Parathyroid adenoma (tissue), 2 donors: ENCODE results near the gene C1QTNF8.

Experiments used
- H2AFZ ChIP-seq: fragments of 300-600 bp; sonication (generic); one replicate; pipeline ENCODE4 v1.7.0; 2017; ENCODE audit warnings: antibody characterized with exemption, mild to moderate bottlenecking
- H3K27ac ChIP-seq: fragments of 300-600 bp; sonication (generic); one replicate; pipeline ENCODE4 v1.7.0; 2017
- H3K27me3 ChIP-seq: fragments of 300-600 bp; sonication (generic); one replicate; pipeline ENCODE4 v1.7.0; 2017; ENCODE audit warnings: low read length; ENCODE audit not compliant: control insufficient read depth, insufficient read depth
- H3K36me3 ChIP-seq: fragments of 300-600 bp; sonication (generic); one replicate; pipeline ENCODE4 v1.7.0; 2017; ENCODE audit warnings: low read length; ENCODE audit not compliant: control insufficient read depth, insufficient read depth
- H3K4me1 ChIP-seq: fragments of 300-600 bp; sonication (generic); one replicate; pipeline ENCODE4 v1.7.0; 2017; ENCODE audit warnings: control low read depth
- H3K4me2 ChIP-seq: fragments of 300-600 bp; sonication (generic); one replicate; pipeline ENCODE4 v1.7.0; 2017; ENCODE audit warnings: low read length
- H3K4me3 ChIP-seq: fragments of 300-600 bp; sonication (generic); one replicate; pipeline ENCODE4 v1.7.0; 2017; ENCODE audit warnings: low read depth, low read length
- H3K79me2 ChIP-seq: fragments of 300-600 bp; sonication (generic); one replicate; pipeline ENCODE4 v1.7.0; 2017; ENCODE audit warnings: control low read depth
- H3K9ac ChIP-seq: fragments of 300-600 bp; sonication (generic); one replicate; pipeline ENCODE4 v1.7.0; 2017; ENCODE audit warnings: mild to moderate bottlenecking
- H3K9me3 ChIP-seq: fragments of 300-600 bp; sonication (generic); one replicate; pipeline ENCODE4 v1.7.0; 2017; ENCODE audit warnings: low read length; ENCODE audit not compliant: control insufficient read depth
- CTCF ChIP-seq: fragments of 300-600 bp; sonication (generic); IDR thresholded peaks from one replicate; pipeline ENCODE4 v1.7.0; 2017; ENCODE audit warnings: antibody characterized with exemption, mild to moderate bottlenecking
- donor health status: primary hyperparathyroidism.

The C1QTNF8 gene

GRCh38 chr16:1105888-1106620, 10.0 kb upstream of the C1QTNF8 start:
- no peak overlapping the region for H3K4me3 ChIP-seq
- no peak overlapping the region for H3K9ac ChIP-seq
- H3K9me3 ChIP-seq, result no peaks in the 10 kb centered on the region
- no peaks in the 10 kb centered on the region for H3K36me3 ChIP-seq
- no peaks in the 10 kb centered on the region for H3K27me3 ChIP-seq
- no peak overlapping the region for H2AFZ ChIP-seq
- H3K4me2 ChIP-seq, result no peak overlapping the region
- no peaks in the 10 kb centered on the region for H3K79me2 ChIP-seq
- peaks cover 2% of the 10 kb centered on the region for H3K4me1 ChIP-seq
- TF ChIP-seq CTCF, result peak; percentile 87
- H3K27ac ChIP-seq, result no peak overlapping the region

GRCh38 chr16:1103636-1103980, 7.6 kb upstream of the C1QTNF8 start:
- Histone ChIP-seq H3K4me1 (peaks cover 2% of the 10 kb centered on the region), H3K27ac (no peak overlapping the region), H2AFZ (no peak overlapping the region), H3K36me3 (no peaks in the 10 kb centered on the region), H3K9ac (no peak overlapping the region), H3K79me2 (no peaks in the 10 kb centered on the region), H3K9me3 (no peaks in the 10 kb centered on the region), H3K4me3 (no peak overlapping the region), H3K4me2 (no peak overlapping the region), H3K27me3 (no peaks in the 10 kb centered on the region)
- TF ChIP-seq CTCF, result no peak

GRCh38 chr16:1102921-1103635, 7.0 kb upstream of the C1QTNF8 start:
- H3K9me3 ChIP-seq, result no peaks in the 10 kb centered on the region
- peaks cover 2% of the 10 kb centered on the region for H3K4me1 ChIP-seq
- no peak overlapping the region for H3K9ac ChIP-seq
- H3K27ac ChIP-seq, result no peak overlapping the region
- no peaks in the 10 kb centered on the region for H3K27me3 ChIP-seq
- H3K36me3 ChIP-seq, result no peaks in the 10 kb centered on the region
- no peaks in the 10 kb centered on the region for H3K79me2 ChIP-seq
- H3K4me2 ChIP-seq, result peak overlapping the region; percentile 59
- TF ChIP-seq CTCF, result peak; percentile 68
- H3K4me3 ChIP-seq, result no peak overlapping the region
- peak overlapping the region; percentile 59 for H2AFZ ChIP-seq

- Histone ChIP-seq H3K79me2 (no peaks in the 10 kb centered on the region), H3K9me3 (no peaks in the 10 kb centered on the region), H2AFZ (no peak overlapping the region), H3K36me3 (no peaks in the 10 kb centered on the region), H3K9ac (no peak overlapping the region), H3K4me1 (peaks cover 2% of the 10 kb centered on the region), H3K27me3 (no peaks in the 10 kb centered on the region), H3K4me3 (no peak overlapping the region), H3K27ac (no peak overlapping the region), H3K4me2 (no peak overlapping the region)
- no peak for TF ChIP-seq CTCF
These were observed 6.3 kb upstream of the C1QTNF8 start for GRCh38 chr16:1102333-1102700.
